Ectodermal cell (in vitro differentiated cells): ENCODE data around the gene RPS21.

Experiments
- H3K27ac ChIP-seq: 2 replicates; pipeline ENCODE4 v1.7.0; 2013; ENCODE audit warnings: mild to moderate bottlenecking, low read depth, low read length; ENCODE audit not compliant: insufficient read depth, poor library complexity, severe bottlenecking
- H3K27me3 ChIP-seq: 2 replicates; pipeline ENCODE4 v1.7.0; 2013; ENCODE audit warnings: mild to moderate bottlenecking, low read length; ENCODE audit not compliant: insufficient read depth, control insufficient read depth, poor library complexity, severe bottlenecking
- H3K36me3 ChIP-seq: one replicate; pipeline ENCODE4 v1.7.0; 2013; ENCODE audit warnings: low read length; ENCODE audit not compliant: control insufficient read depth, insufficient read depth
- H3K4me1 ChIP-seq: one replicate; pipeline ENCODE4 v1.7.0; 2013; ENCODE audit warnings: low read length; ENCODE audit not compliant: control insufficient read depth, insufficient read depth
- H3K4me3 ChIP-seq: 2 replicates; pipeline ENCODE4 v1.7.0; 2013; ENCODE audit warnings: low read depth, low read length, control low read depth; ENCODE audit not compliant: insufficient read depth
- H3K9me3 ChIP-seq: 2 replicates; pipeline ENCODE4 v1.7.0; 2013; ENCODE audit warnings: mild to moderate bottlenecking, low read length, moderate library complexity; ENCODE audit not compliant: control insufficient read depth
- WGBS, 2 experiments: methylation state at CpG; one replicate each; pipeline ENCODE4 v1.1.7; 2013; ENCODE audit warnings: missing lambda C conversion rate in 2 of 2; 5-methylcytosine and 5-hydroxymethylcytosine counted together

Gene RPS21

GRCh38 chr20:62408055-62408454, 21.2 kb downstream of the RPS21 start:
- Histone ChIP-seq H3K27ac (no peak overlapping the region), H3K4me3 (no peak overlapping the region), H3K4me1 (peaks cover 10% of the 10 kb centered on the region), H3K9me3 (no peaks in the 10 kb centered on the region), H3K36me3 (no peaks in the 10 kb centered on the region), H3K27me3 (peaks cover 18% of the 10 kb centered on the region)
- 93% methylated on average over 15 of the region's 15 CpGs for WGBS, 2 experiments

GRCh38 chr20:62408640-62409039, 21.7 kb downstream of the RPS21 start:
- no peaks in the 10 kb centered on the region for H3K36me3 ChIP-seq
- 87% methylated on average over 12 of the region's 12 CpGs for WGBS, 2 experiments
- no peaks in the 10 kb centered on the region for H3K9me3 ChIP-seq
- H3K4me1 ChIP-seq, result peaks cover 10% of the 10 kb centered on the region
- H3K4me3 ChIP-seq, result no peak overlapping the region
- no peak overlapping the region for H3K27ac ChIP-seq
- H3K27me3 ChIP-seq, result peaks cover 18% of the 10 kb centered on the region

GRCh38 chr20:62409086-62409853, 22.4 kb downstream of the RPS21 start:
- no peaks in the 10 kb centered on the region for H3K36me3 ChIP-seq
- WGBS, 2 experiments, result 89 to 91% methylated on average over 12 of the region's 12 CpGs
- H3K27me3 ChIP-seq, result peaks cover 18% of the 10 kb centered on the region
- no peak overlapping the region for H3K4me3 ChIP-seq
- no peak overlapping the region for H3K27ac ChIP-seq
- peaks cover 10% of the 10 kb centered on the region for H3K4me1 ChIP-seq
- no peaks in the 10 kb centered on the region for H3K9me3 ChIP-seq

- H3K36me3 ChIP-seq, result no peaks in the 10 kb centered on the region
- H3K9me3 ChIP-seq, result no peaks in the 10 kb centered on the region
- H3K4me3 ChIP-seq, result no peak overlapping the region
- WGBS, 2 experiments, result 30 to 35% methylated on average over 30 of the region's 30 CpGs
- no peak overlapping the region for H3K27ac ChIP-seq
- peaks cover 8% of the 10 kb centered on the region for H3K4me1 ChIP-seq
- H3K27me3 ChIP-seq, result peaks cover 18% of the 10 kb centered on the region
Measured at GRCh38 chr20:62409931-62410745, 23.2 kb downstream of the RPS21 start.

- H3K4me3 ChIP-seq, result no peak overlapping the region
- 88 to 91% methylated on average over 19 of the region's 19 CpGs for WGBS, 2 experiments
Measured at GRCh38 chr20:62410746-62411478, 24.0 kb downstream of the RPS21 start.

GRCh38 chr20:62411479-62412193, 24.7 kb downstream of the RPS21 start:
- WGBS, 2 experiments, result 90 to 91% methylated on average over 24 of the region's 24 CpGs
- no peaks in the 10 kb centered on the region for H3K4me1 ChIP-seq
- no peak overlapping the region for H3K4me3 ChIP-seq
- H3K36me3 ChIP-seq, result no peaks in the 10 kb centered on the region
- peaks cover 18% of the 10 kb centered on the region for H3K27me3 ChIP-seq
- no peak overlapping the region for H3K27ac ChIP-seq
- H3K9me3 ChIP-seq, result no peaks in the 10 kb centered on the region

More at GRCh38 chr20:62410746-62411478, 24.0 kb downstream of the RPS21 start:
- no peak overlapping the region for H3K27ac ChIP-seq
- H3K27me3 ChIP-seq, result peaks cover 18% of the 10 kb centered on the region
- H3K4me1 ChIP-seq, result peaks cover 7% of the 10 kb centered on the region
- no peaks in the 10 kb centered on the region for H3K9me3 ChIP-seq
- no peaks in the 10 kb centered on the region for H3K36me3 ChIP-seq

- WGBS, 2 experiments, result 82 to 83% methylated on average over 22 of the region's 22 CpGs
- Histone ChIP-seq H3K36me3 (no peaks in the 10 kb centered on the region), H3K9me3 (no peaks in the 10 kb centered on the region), H3K4me1 (no peaks in the 10 kb centered on the region), H3K27me3 (peaks cover 18% of the 10 kb centered on the region), H3K27ac (no peak overlapping the region), H3K4me3 (no peak overlapping the region)
Measured at GRCh38 chr20:62412194-62413024, 25.5 kb downstream of the RPS21 start.

- Histone ChIP-seq H3K36me3 (no peaks in the 10 kb centered on the region), H3K27me3 (peaks cover 16% of the 10 kb centered on the region), H3K27ac (no peak overlapping the region), H3K9me3 (no peaks in the 10 kb centered on the region), H3K4me3 (no peak overlapping the region), H3K4me1 (no peaks in the 10 kb centered on the region)
- 93 to 95% methylated on average over 11 of the region's 11 CpGs for WGBS, 2 experiments
Measured at GRCh38 chr20:62413025-62413570, 26.2 kb downstream of the RPS21 start.
